ENCODE data around the gene SH3RF2.

GRCh38 chr5:145942201-145942600 lies 5.8 kb downstream of the SH3RF2 start:
- no peak for TF ChIP-seq EZH2 (IDR thresholded peaks at IDR 0.05; ENCODE audit: low read length, missing control alignments)
- TF ChIP-seq, protein P1, sequence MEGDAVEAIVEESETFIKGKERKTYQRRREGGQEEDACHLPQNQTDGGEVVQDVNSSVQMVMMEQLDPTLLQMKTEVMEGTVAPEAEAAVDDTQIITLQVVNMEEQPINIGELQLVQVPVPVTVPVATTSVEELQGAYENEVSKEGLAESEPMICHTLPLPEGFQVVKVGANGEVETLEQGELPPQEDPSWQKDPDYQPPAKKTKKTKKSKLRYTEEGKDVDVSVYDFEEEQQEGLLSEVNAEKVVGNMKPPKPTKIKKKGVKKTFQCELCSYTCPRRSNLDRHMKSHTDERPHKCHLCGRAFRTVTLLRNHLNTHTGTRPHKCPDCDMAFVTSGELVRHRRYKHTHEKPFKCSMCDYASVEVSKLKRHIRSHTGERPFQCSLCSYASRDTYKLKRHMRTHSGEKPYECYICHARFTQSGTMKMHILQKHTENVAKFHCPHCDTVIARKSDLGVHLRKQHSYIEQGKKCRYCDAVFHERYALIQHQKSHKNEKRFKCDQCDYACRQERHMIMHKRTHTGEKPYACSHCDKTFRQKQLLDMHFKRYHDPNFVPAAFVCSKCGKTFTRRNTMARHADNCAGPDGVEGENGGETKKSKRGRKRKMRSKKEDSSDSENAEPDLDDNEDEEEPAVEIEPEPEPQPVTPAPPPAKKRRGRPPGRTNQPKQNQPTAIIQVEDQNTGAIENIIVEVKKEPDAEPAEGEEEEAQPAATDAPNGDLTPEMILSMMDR (conservative IDR thresholded peaks at IDR 0.05 in 1 of 2, IDR thresholded peaks at IDR 0.05 in 1 of 2; ENCODE audit: low read depth in 1 of 2, low read length in 2 of 2) = no peak
